HepG2 (cell line): Measurements from ENCODE around the gene STOML2. TPM values are rescaled to one million over a fixed set of nuclear protein-coding genes. Genes with fewer than 3 reads are reported as not detected.

Experiments
- ATAC-seq: fragments of 200-7000 bp; cut with Tn5 transposase; 3 replicates; pipeline ENCODE4 v1.9.1; 2020; ENCODE audit warnings: mild to moderate bottlenecking, moderate library complexity
- BruUV-seq: library from RNA; stranded (reverse); fragments of 400-500 nt; replicated peaks from 2 replicates; lab custom pipeline; 2021; lab: Mats Ljungman, UMichigan
- CTCF ChIA-PET: fragments of 300-600 bp; formaldehyde crosslinking; extraction: SDS; loops from one replicate; lab custom pipeline; 2021; ENCODE audit warnings: low total read pairs, inconsistent platforms, low intra/inter-chr PET ratio; lab: Yijun Ruan, JAX
- POLR2A ChIA-PET: fragments of 350-600 bp; sonication (Branson Sonifier 250); formaldehyde crosslinking; loops from one replicate; lab custom pipeline; 2020; ENCODE audit warnings: antibody characterized with exemption, inconsistent platforms; lab: Yijun Ruan, JAX
- DNase-seq: peaks from one replicate; pipeline ENCODE4 v3.0.0-alpha.2; 2015; ENCODE audit warnings: low spot score
- FAIRE-seq: peaks from 3 replicates; lab custom pipeline; 2011; peaks lifted over from hg19 to GRCh38; lab: Jason Lieb, UNC
- H2AFZ ChIP-seq: one replicate; pipeline ENCODE4 v1.6.1; 2011; ENCODE audit warnings: low read length, inconsistent platforms
- H3K27ac ChIP-seq: fragments of 300-600 bp; 3 replicates; pipeline ENCODE4 v1.8.0; 2011; ENCODE audit warnings: mixed run types, mild to moderate bottlenecking, mixed read lengths, low read length, inconsistent platforms; ENCODE audit not compliant: insufficient read depth; ENCODE audit errors: extremely low read length
- H3K27me3 ChIP-seq, 2 experiments: fragments of 200-600 bp in 1 of 2; 2 replicates in 1 of 2; 3 replicates in 1 of 2; pipeline versions ENCODE4 v1.6.0 to v1.8.0; 2011; ENCODE audit warnings: low read length in 2 of 2, mild to moderate bottlenecking in 2 of 2, moderate library complexity in 2 of 2, inconsistent platforms in 1 of 2; ENCODE audit not compliant: insufficient read depth in 2 of 2, control insufficient read depth in 1 of 2
- H3K36me3 ChIP-seq, 2 experiments: fragments of 200-600 bp in 1 of 2; replicated peaks in 1 of 2; 2 replicates in 1 of 2; 3 replicates in 1 of 2; pipeline versions ENCODE4 v1.5.1 to v1.8.0; 2011; ENCODE audit warnings: low read length in 2 of 2, inconsistent platforms in 1 of 2; ENCODE audit not compliant: insufficient read depth in 2 of 2, control insufficient read depth in 1 of 2
- H3K4me1 ChIP-seq: 2 replicates; pipeline ENCODE4 v1.5.1; 2012; ENCODE audit warnings: low read length, inconsistent platforms; ENCODE audit not compliant: insufficient read depth
- H3K4me2 ChIP-seq: 2 replicates; pipeline ENCODE4 v1.6.0; 2011; ENCODE audit warnings: low read depth, low read length, inconsistent platforms
- H3K4me3 ChIP-seq, 3 experiments: fragments of 200-600 bp in 1 of 3; sonication (generic), shearing (Covaris generic) in 1 of 3; replicated peaks in 1 of 3; 2 replicates each; pipeline ENCODE4 v1.5.1; 2011 to 2016; ENCODE audit warnings: low read length in 3 of 3, inconsistent platforms in 2 of 3, low read depth in 2 of 3, mild to moderate bottlenecking in 2 of 3, control low read depth in 1 of 3, mixed read lengths in 1 of 3; ENCODE audit not compliant: insufficient read depth in 1 of 3
- H3K79me2 ChIP-seq: one replicate; pipeline ENCODE4 v1.6.1; 2011; ENCODE audit warnings: low read length, inconsistent platforms; ENCODE audit not compliant: insufficient read depth
- H3K9ac ChIP-seq: 2 replicates; pipeline ENCODE4 v1.6.0; 2011; ENCODE audit warnings: mild to moderate bottlenecking, low read depth, low read length, inconsistent platforms; ENCODE audit not compliant: insufficient read depth
- H3K9me3 ChIP-seq: 2 replicates; pipeline ENCODE4 v1.5.1; 2012; ENCODE audit warnings: mild to moderate bottlenecking, low read length
- H4K20me1 ChIP-seq: 2 replicates; pipeline ENCODE4 v1.6.0; 2011; ENCODE audit warnings: inconsistent platforms, mild to moderate bottlenecking, low read length, moderate library complexity; ENCODE audit not compliant: insufficient read depth
- ASH2L ChIP-seq: fragments of 300-600, 200-600 bp; sonication (generic); IDR thresholded peaks from 2 replicates; pipeline ENCODE4 v1.7.0; 2017; ENCODE audit warnings: low read depth, mild to moderate bottlenecking, moderate library complexity, mixed read lengths, low read length; ENCODE audit not compliant: insufficient read length
- EEA1 ChIP-seq: sonication (generic); formaldehyde crosslinking; IDR thresholded peaks from 2 replicates; pipeline ENCODE4 v1.5.1; 2020; ENCODE audit warnings: mild to moderate bottlenecking, missing genetic modification reagents, borderline replicate concordance
- HIVEP1 ChIP-seq: sonication (generic); formaldehyde crosslinking; IDR thresholded peaks from 2 replicates; pipeline ENCODE4 v1.4.0; 2020; ENCODE audit warnings: mild to moderate bottlenecking, missing genetic modification reagents
- KLF13 ChIP-seq: sonication (generic); formaldehyde crosslinking; IDR thresholded peaks from 2 replicates; pipeline ENCODE4 v1.4.0; 2020; ENCODE audit warnings: mild to moderate bottlenecking, missing genetic modification reagents
- MEIS1 ChIP-seq: sonication (generic); formaldehyde crosslinking; IDR thresholded peaks from 2 replicates; pipeline ENCODE4 v1.9.0; 2021; ENCODE audit warnings: mild to moderate bottlenecking, missing genetic modification reagents, moderate library complexity, borderline replicate concordance
- POGZ ChIP-seq: sonication (generic); formaldehyde crosslinking; IDR thresholded peaks from 2 replicates; pipeline ENCODE4 v1.4.0; 2020; ENCODE audit warnings: mild to moderate bottlenecking, missing genetic modification reagents
- RNF2 ChIP-seq: fragments of 450-650 bp; conservative IDR thresholded peaks from 2 replicates; pipeline ENCODE4 v1.6.1; 2016; ENCODE audit warnings: low read depth
- SOX5 ChIP-seq: IDR thresholded peaks from 2 replicates; pipeline ENCODE4 v1.6.1; 2016; ENCODE audit warnings: borderline replicate concordance
- U2AF1 ChIP-seq: fragments of 200-400 bp; formaldehyde crosslinking; optimal IDR thresholded peaks from 2 replicates; pipeline ENCODE3; 2017; ENCODE audit warnings: mild to moderate bottlenecking, low read depth, low read length
- ZNF253 ChIP-seq: sonication (generic); formaldehyde crosslinking; IDR thresholded peaks from 2 replicates; pipeline ENCODE4 v1.8.0; 2022; ENCODE audit warnings: mild to moderate bottlenecking, missing genetic modification reagents, borderline replicate concordance
- ZNF274 ChIP-seq: sonication (generic); formaldehyde crosslinking; IDR thresholded peaks from 2 replicates; pipeline ENCODE4 v1.5.1; 2020; ENCODE audit warnings: mild to moderate bottlenecking, missing genetic modification reagents
- ZNF280B ChIP-seq: sonication (generic); formaldehyde crosslinking; IDR thresholded peaks from 2 replicates; pipeline ENCODE4 v1.5.0; 2020; ENCODE audit warnings: missing genetic modification reagents, mild to moderate bottlenecking, borderline replicate concordance
- ZNF460 ChIP-seq: sonication (generic); formaldehyde crosslinking; IDR thresholded peaks from 2 replicates; pipeline ENCODE4 v1.5.1; 2020; ENCODE audit warnings: missing genetic modification reagents, mild to moderate bottlenecking, borderline replicate concordance
- ZNF607 ChIP-seq: sonication (generic); formaldehyde crosslinking; IDR thresholded peaks from 2 replicates; pipeline ENCODE4 v1.5.1; 2020; ENCODE audit warnings: missing genetic modification reagents, mild to moderate bottlenecking, borderline replicate concordance
- ZNF703 ChIP-seq: sonication (generic); formaldehyde crosslinking; IDR thresholded peaks from 2 replicates; pipeline ENCODE4 v1.5.1; 2020; ENCODE audit warnings: missing genetic modification reagents, mild to moderate bottlenecking, moderate library complexity, borderline replicate concordance
- ZNF749 ChIP-seq: sonication (generic); formaldehyde crosslinking; IDR thresholded peaks from 2 replicates; pipeline ENCODE4 v1.8.0; 2022; ENCODE audit warnings: mild to moderate bottlenecking, missing genetic modification reagents, moderate library complexity, borderline replicate concordance
- ZNF761 ChIP-seq: sonication (generic); formaldehyde crosslinking; conservative IDR thresholded peaks from 2 replicates; pipeline ENCODE4 v1.4.0; 2020; ENCODE audit warnings: mild to moderate bottlenecking, missing genetic modification reagents
- WGBS: methylation state at CpG from one replicate; pipeline ENCODE4 v1.1.6; 2017; ENCODE audit warnings: low lambda C conversion rate; 5-methylcytosine and 5-hydroxymethylcytosine counted together
- in situ Hi-C: cut with HindIII; loops from 2 replicates; pipeline ENCODE4 v1.10.0; 2017; ENCODE audit warnings: low pct_unique_long_range_greater_than_20kb; ENCODE audit not compliant: extremely low pct_ligation_motif_present
- intact Hi-C: fragments of 100-400 bp; cut with micrococcal nuclease; formaldehyde crosslinking; loops from one replicate; pipeline ENCODE4 v1.10.0; 2022; ENCODE audit not compliant: unreplicated experiment
- polyA plus RNA-seq, 8 experiments: library from polyadenylated mRNA; depleted of rRNA in 3 of 8; stranded (reverse) in 7 of 8; unstranded in 1 of 8; fragments of >200 nt; fragmentation: Illumina TruSeq in 4 of 8; extraction: Trizol in 4 of 8; gene quantifications; 2 replicates each; pipeline versions ENCODE4 v1.2.1 to v1.2.3, GENCODE V29; 2011 to 2016; ENCODE audit warnings: low read depth in 4 of 8, missing spikeins in 1 of 8, mixed read lengths in 1 of 8; ENCODE audit not compliant: insufficient read depth in 1 of 8
- total RNA-seq, 5 experiments: library from RNA; depleted of rRNA; stranded (reverse); fragments of >200 nt; fragmentation: Illumina TruSeq; extraction: Trizol; gene quantifications; 2 replicates each; pipeline ENCODE4 v1.2.3, GENCODE V29; 2016; ENCODE audit warnings: low read depth in 1 of 5
- TF ChIP-seq, protein P1 (sequence below): sonication (generic); formaldehyde crosslinking; IDR thresholded peaks from 2 replicates; pipeline ENCODE4 v1.5.1; 2020; ENCODE audit warnings: mild to moderate bottlenecking, missing genetic modification reagents, moderate library complexity
- TF ChIP-seq, protein P2 (sequence below): IDR thresholded peaks from 2 replicates; pipeline ENCODE4 v1.6.1; 2016; ENCODE audit warnings: low read depth

The STOML2 gene
- total and polyA plus RNA-seq, 2 of the 13 experiments (the other 11 are each of a cell fraction or from before 2014, with no cell fraction given), result 245 to 250 TPM

DNA sequence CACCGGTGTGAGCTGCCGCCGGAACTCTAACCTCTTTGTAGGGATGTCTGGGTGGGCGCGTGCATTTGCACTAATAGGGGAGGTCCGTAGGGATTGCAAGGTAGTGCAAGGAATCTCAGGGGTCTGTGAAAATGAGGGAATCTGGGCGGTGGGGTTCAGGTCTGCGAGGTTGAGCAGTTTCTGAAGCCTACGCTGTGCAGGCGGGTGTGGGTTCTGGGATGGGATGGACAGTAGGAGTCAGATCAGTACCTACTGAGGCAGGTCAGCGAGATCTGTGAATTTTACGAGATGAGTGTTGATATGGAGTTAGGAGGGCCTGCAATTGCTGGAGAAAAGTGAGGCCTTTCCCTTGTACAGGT is 13.6 kb upstream of the STOML2 start:
- intact Hi-C loops (loop anchor here (1.0 to 5.0 kb wide), 3 partner anchors 142 to 361 kb away; no protein-coding TSS in a partner anchor), in situ Hi-C loops (loop anchor here (5.0 to 10.0 kb wide), 3 partner anchors 141 to 538 kb away; partner anchors contain the start of genes CCDC107, RMRP and SIT1)
- Histone ChIP-seq H4K20me1 (no peaks in the 10 kb centered on the region), H3K4me1 (peaks cover 34% of the 10 kb centered on the region), H3K36me3 (no peaks in the 10 kb centered on the region), H3K27me3 (no peaks in the 10 kb centered on the region; a peak in 1 of 5 replicates), H3K27ac (peak overlapping the region; percentile 56), H3K4me2 (peak overlapping the region; percentile 100), H3K79me2 (no peaks in the 10 kb centered on the region), H3K9me3 (no peaks in the 10 kb centered on the region), H2AFZ (no peak overlapping the region), H3K9ac (peak overlapping the region; percentile 44), H3K4me3 (peak overlapping the region; percentile 78 to 96 (median 79))
- ChIA-PET CTCF (interaction anchor here (2.2 to 2.9 kb wide), 2 partner anchors 142 to 361 kb away, joined by 14 to 40 read pairs; no protein-coding TSS in a partner anchor), POLR2A (interaction anchor here (1.1 to 2.8 kb wide), 4 partner anchors 20 to 142 kb away, joined by 6 to 19 read pairs (median 10); partner anchors contain the start of genes PIGO, UNC13B and VCP)
- 7% methylated on average over 7 of the region's 12 CpGs for WGBS
- no peak for FAIRE-seq
- no TSS peak for BruUV-seq
- no peak for DNase-seq
- ATAC-seq, result peak; percentile 20
- TF ChIP-seq ZNF749 (CRISPR knock-in tag) (no peak), ZNF460 (CRISPR knock-in tag) (no peak), ZNF703 (no peak), ZNF280B (CRISPR knock-in tag) (no peak), ZNF761 (CRISPR knock-in tag) (0 out of 2 replicates have a peak, but pooled peaks have one; percentile 52), ZNF253 (no peak), MEIS1 (CRISPR knock-in tag) (0 out of 2 replicates have a peak, but pooled peaks have one; percentile 18), SOX5 (no peak), POGZ (no peak), ASH2L (no peak), KLF13 (CRISPR knock-in tag) (no peak), ZNF274 (CRISPR knock-in tag) (peak; percentile 75; the same call in 1 of the 2 replicates), HIVEP1 (peak; percentile 15; the same call in 1 of the 2 replicates), EEA1 (CRISPR knock-in tag) (0 out of 2 replicates have a peak, but pooled peaks have one; percentile 4), U2AF1 (no peak), ZNF607 (CRISPR knock-in tag) (no peak), RNF2 (no peak)
- TF ChIP-seq, protein P1, sequence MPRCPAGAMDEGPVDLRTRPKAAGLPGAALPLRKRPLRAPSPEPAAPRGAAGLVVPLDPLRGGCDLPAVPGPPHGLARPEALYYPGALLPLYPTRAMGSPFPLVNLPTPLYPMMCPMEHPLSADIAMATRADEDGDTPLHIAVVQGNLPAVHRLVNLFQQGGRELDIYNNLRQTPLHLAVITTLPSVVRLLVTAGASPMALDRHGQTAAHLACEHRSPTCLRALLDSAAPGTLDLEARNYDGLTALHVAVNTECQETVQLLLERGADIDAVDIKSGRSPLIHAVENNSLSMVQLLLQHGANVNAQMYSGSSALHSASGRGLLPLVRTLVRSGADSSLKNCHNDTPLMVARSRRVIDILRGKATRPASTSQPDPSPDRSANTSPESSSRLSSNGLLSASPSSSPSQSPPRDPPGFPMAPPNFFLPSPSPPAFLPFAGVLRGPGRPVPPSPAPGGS (CRISPR knock-in tag), result no peak
- TF ChIP-seq, protein P2, sequence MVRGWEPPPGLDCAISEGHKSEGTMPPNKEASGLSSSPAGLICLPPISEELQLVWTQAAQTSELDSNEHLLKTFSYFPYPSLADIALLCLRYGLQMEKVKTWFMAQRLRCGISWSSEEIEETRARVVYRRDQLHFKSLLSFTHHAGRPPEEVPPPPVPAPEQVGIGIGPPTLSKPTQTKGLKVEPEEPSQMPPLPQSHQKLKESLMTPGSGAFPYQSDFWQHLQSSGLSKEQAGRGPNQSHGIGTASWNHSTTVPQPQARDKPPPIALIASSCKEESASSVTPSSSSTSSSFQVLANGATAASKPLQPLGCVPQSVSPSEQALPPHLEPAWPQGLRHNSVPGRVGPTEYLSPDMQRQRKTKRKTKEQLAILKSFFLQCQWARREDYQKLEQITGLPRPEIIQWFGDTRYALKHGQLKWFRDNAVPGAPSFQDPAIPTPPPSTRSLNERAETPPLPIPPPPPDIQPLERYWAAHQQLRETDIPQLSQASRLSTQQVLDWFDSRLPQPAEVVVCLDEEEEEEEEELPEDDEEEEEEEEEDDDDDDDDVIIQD (CRISPR knock-in tag), result no peak
